ENCODE results near the gene KCNAB1.

The KCNAB1 gene

DNA sequence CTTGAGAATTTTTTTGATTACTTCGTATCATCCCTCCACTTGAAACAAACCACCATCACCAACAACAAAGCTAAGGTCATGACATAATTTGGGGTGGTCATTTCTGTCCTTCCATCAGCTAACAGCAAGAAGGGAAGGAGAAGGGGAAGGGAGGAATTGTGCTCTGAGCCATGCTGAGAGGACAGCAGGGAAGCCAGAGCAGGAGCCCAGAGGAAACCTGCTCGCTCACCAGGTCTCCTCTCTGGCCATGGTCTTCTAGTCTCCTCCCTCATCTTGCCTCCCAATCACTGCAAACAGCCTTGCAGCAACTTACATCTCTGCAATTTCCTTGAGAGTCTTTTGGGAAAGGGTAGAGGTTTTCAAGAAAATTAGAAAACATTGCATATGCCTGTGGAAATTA, 237.9 kb downstream of the KCNAB1 start:
- no peaks in the 10 kb centered on the region for H3K9me2 ChIP-seq (replicated peaks; ENCODE audit: insufficient read depth, low read length)
- no peak overlapping the region for H3K4me2 ChIP-seq (ENCODE audit: low read depth, low read length, poor library complexity, severe bottlenecking)
- H3K9ac ChIP-seq (ENCODE audit: low read length), result no peak overlapping the region
- H4K20me1 ChIP-seq (ENCODE audit: low read depth, low read length), result no peaks in the 10 kb centered on the region
- no peaks in the 10 kb centered on the region for H3K9me3 ChIP-seq (ENCODE audit: insufficient read depth, low read length)
- no peaks in the 10 kb centered on the region for H3K79me2 ChIP-seq (ENCODE audit: insufficient read depth, low read length)
- H3K36me3 ChIP-seq (ENCODE audit: low read length), result no peaks in the 10 kb centered on the region
- H3K27me3 ChIP-seq (ENCODE audit: low read length), result no peaks in the 10 kb centered on the region
- H3K4me3 ChIP-seq (ENCODE audit: insufficient read depth, low read length, poor library complexity, severe bottlenecking), result no peak overlapping the region
- no peak overlapping the region for H2AFZ ChIP-seq (ENCODE audit: low read depth, low read length, severe bottlenecking)
- no peak overlapping the region for H3K27ac ChIP-seq (ENCODE audit: low read depth, low read length)
- no peaks in the 10 kb centered on the region for H3F3A ChIP-seq (ENCODE audit: insufficient read depth)
- TF ChIP-seq EZH2phosphoT487 (conservative IDR thresholded peaks at IDR 0.05; ENCODE audit: low read length), result no peak
- no peak for TF ChIP-seq CTCF (IDR thresholded peaks at IDR 0.05; ENCODE audit: insufficient read depth, low read length, poor library complexity, severe bottlenecking)

GRCh38 chr3:156359368-156359767, 239.0 kb downstream of the KCNAB1 start:
- Histone ChIP-seq H3K79me2 (ENCODE audit: insufficient read depth, low read length) (no peaks in the 10 kb centered on the region), H3K9ac (ENCODE audit: low read length) (no peak overlapping the region), H3K27me3 (ENCODE audit: low read length) (no peaks in the 10 kb centered on the region), H3K36me3 (ENCODE audit: low read length) (no peaks in the 10 kb centered on the region), H2AFZ (ENCODE audit: low read depth, low read length, severe bottlenecking) (no peak overlapping the region), H3K4me2 (ENCODE audit: low read depth, low read length, poor library complexity, severe bottlenecking) (no peak overlapping the region), H3K4me3 (ENCODE audit: insufficient read depth, low read length, poor library complexity, severe bottlenecking) (no peak overlapping the region), H3K27ac (ENCODE audit: low read depth, low read length) (no peak overlapping the region), H3K9me3 (ENCODE audit: insufficient read depth, low read length) (no peaks in the 10 kb centered on the region), H4K20me1 (ENCODE audit: low read depth, low read length) (no peaks in the 10 kb centered on the region), H3K9me2 (replicated peaks; ENCODE audit: insufficient read depth, low read length) (no peaks in the 10 kb centered on the region), H3F3A (ENCODE audit: insufficient read depth) (no peaks in the 10 kb centered on the region)
- TF ChIP-seq EZH2phosphoT487 (conservative IDR thresholded peaks at IDR 0.05; ENCODE audit: low read length) (no peak), CTCF (IDR thresholded peaks at IDR 0.05; ENCODE audit: insufficient read depth, low read length, poor library complexity, severe bottlenecking) (no peak)

DNA sequence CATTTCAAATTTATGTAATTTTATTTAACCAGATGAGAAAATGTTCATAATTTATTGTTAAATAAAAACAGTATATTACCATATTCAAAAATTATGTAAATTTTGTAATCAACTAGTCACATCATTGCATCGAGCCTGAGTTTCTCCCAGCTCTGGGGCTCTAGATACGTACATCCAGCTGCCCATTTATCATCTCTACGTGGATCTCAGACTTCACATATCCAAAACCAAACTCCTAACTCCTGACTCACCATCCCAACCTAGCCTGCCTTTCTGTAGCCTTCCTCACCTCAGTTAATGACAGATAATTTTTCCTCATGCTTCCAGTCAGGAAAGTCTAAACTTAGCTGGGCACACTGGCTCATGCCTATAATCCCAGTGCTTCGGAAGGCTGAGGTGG, 239.7 kb downstream of the KCNAB1 start:
- no peaks in the 10 kb centered on the region for H3K27me3 ChIP-seq (ENCODE audit: low read length)
- no peaks in the 10 kb centered on the region for H3K36me3 ChIP-seq (ENCODE audit: low read length)
- H3K79me2 ChIP-seq (ENCODE audit: insufficient read depth, low read length), result no peaks in the 10 kb centered on the region
- H3K4me2 ChIP-seq (ENCODE audit: low read depth, low read length, poor library complexity, severe bottlenecking), result no peak overlapping the region
- no peak overlapping the region for H3K27ac ChIP-seq (ENCODE audit: low read depth, low read length)
- H3K4me3 ChIP-seq (ENCODE audit: insufficient read depth, low read length, poor library complexity, severe bottlenecking), result no peak overlapping the region
- H4K20me1 ChIP-seq (ENCODE audit: low read depth, low read length), result no peaks in the 10 kb centered on the region
- TF ChIP-seq EZH2phosphoT487 (conservative IDR thresholded peaks at IDR 0.05; ENCODE audit: low read length), result no peak
- TF ChIP-seq CTCF (IDR thresholded peaks at IDR 0.05; ENCODE audit: insufficient read depth, low read length, poor library complexity, severe bottlenecking), result no peak
- no peaks in the 10 kb centered on the region for H3F3A ChIP-seq (ENCODE audit: insufficient read depth)
- no peaks in the 10 kb centered on the region for H3K9me2 ChIP-seq (replicated peaks; ENCODE audit: insufficient read depth, low read length)
- H3K9me3 ChIP-seq (ENCODE audit: insufficient read depth, low read length), result no peaks in the 10 kb centered on the region
- no peak overlapping the region for H2AFZ ChIP-seq (ENCODE audit: low read depth, low read length, severe bottlenecking)
- no peak overlapping the region for H3K9ac ChIP-seq (ENCODE audit: low read length)

- Histone ChIP-seq H4K20me1 (ENCODE audit: low read depth, low read length) (no peaks in the 10 kb centered on the region), H3K79me2 (ENCODE audit: insufficient read depth, low read length) (no peaks in the 10 kb centered on the region), H3K4me3 (ENCODE audit: insufficient read depth, low read length, poor library complexity, severe bottlenecking) (no peak overlapping the region), H3K9ac (ENCODE audit: low read length) (no peak overlapping the region), H3F3A (ENCODE audit: insufficient read depth) (no peaks in the 10 kb centered on the region), H3K27ac (ENCODE audit: low read depth, low read length) (no peak overlapping the region), H3K9me3 (ENCODE audit: insufficient read depth, low read length) (no peaks in the 10 kb centered on the region), H3K9me2 (replicated peaks; ENCODE audit: insufficient read depth, low read length) (no peaks in the 10 kb centered on the region), H2AFZ (ENCODE audit: low read depth, low read length, severe bottlenecking) (no peak overlapping the region), H3K27me3 (ENCODE audit: low read length) (no peaks in the 10 kb centered on the region), H3K4me2 (ENCODE audit: low read depth, low read length, poor library complexity, severe bottlenecking) (no peak overlapping the region), H3K36me3 (ENCODE audit: low read length) (no peaks in the 10 kb centered on the region)
- TF ChIP-seq CTCF (IDR thresholded peaks at IDR 0.05; ENCODE audit: insufficient read depth, low read length, poor library complexity, severe bottlenecking) (no peak), EZH2phosphoT487 (conservative IDR thresholded peaks at IDR 0.05; ENCODE audit: low read length) (no peak)
Observed at GRCh38 chr3:156360963-156361362, 240.6 kb downstream of the KCNAB1 start.
